Large intestine (tissue), 3 donors: Measurements from ENCODE around the gene EEFSEC. TPM values are rescaled to one million over a fixed set of nuclear protein-coding genes. Genes with fewer than 3 reads are reported as not detected.
A peak's percentile ranks its signal among the peaks of the same experiment; 100 is the strongest.

Experiments
- DNase-seq, 2 donors: peaks; one replicate each; pipeline versions ENCODE4 v3.0.0 to v3.0.0-alpha.2; 2013
- H3K27ac ChIP-seq: one replicate; pipeline ENCODE4 v1.5.1; 2013; ENCODE audit warnings: low read length
- H3K27me3 ChIP-seq: 2 replicates; pipeline ENCODE4 v1.6.1; 2013; ENCODE audit warnings: low read length; ENCODE audit not compliant: control insufficient read depth, insufficient read depth
- H3K36me3 ChIP-seq: 2 replicates; pipeline ENCODE4 v1.6.1; 2013; ENCODE audit warnings: low read length; ENCODE audit not compliant: control insufficient read depth, insufficient read depth
- H3K4me1 ChIP-seq: one replicate; pipeline ENCODE4 v1.6.1; 2013; ENCODE audit warnings: low read length; ENCODE audit not compliant: control insufficient read depth, insufficient read depth
- H3K4me3 ChIP-seq: one replicate; pipeline ENCODE4 v1.5.1; 2013; ENCODE audit warnings: low read length
- H3K9me3 ChIP-seq: one replicate; pipeline ENCODE4 v1.6.1; 2013; ENCODE audit warnings: mild to moderate bottlenecking, low read depth, low read length, moderate library complexity; ENCODE audit not compliant: control insufficient read depth
- WGBS: methylation state at CpG from one replicate; pipeline ENCODE4 v1.1.5; 2013; ENCODE audit warnings: low lambda C conversion rate; ENCODE audit not compliant: insufficient coverage; 5-methylcytosine and 5-hydroxymethylcytosine counted together
- polyA plus RNA-seq: library from polyadenylated mRNA; unstranded; fragments of 120-200 nt; gene quantifications from one replicate; pipeline ENCODE4 v1.2.1, GENCODE V29; 2013

Gene EEFSEC
- polyA plus RNA-seq, 1 donor: 23.9 TPM

- Histone ChIP-seq H3K9me3 (no peaks in the 10 kb centered on the region), H3K36me3 (no peaks in the 10 kb centered on the region), H3K27ac (no peak overlapping the region), H3K4me3 (no peak overlapping the region), H3K4me1 (peaks cover 14% of the 10 kb centered on the region), H3K27me3 (peaks cover 8% of the 10 kb centered on the region)
- WGBS: no CpG with 5 or more reads among the region's 7 CpGs
- no peak for DNase-seq
Observed at GRCh38 chr3:128423525-128424147, 270.4 kb downstream of the EEFSEC start.

GRCh38 chr3:128424508-128425069 lies 271.3 kb downstream of the EEFSEC start:
- no peaks in the 10 kb centered on the region for H3K36me3 ChIP-seq
- H3K9me3 ChIP-seq: no peaks in the 10 kb centered on the region
- H3K4me3 ChIP-seq: no peak overlapping the region
- H3K27me3 ChIP-seq: peaks cover 10% of the 10 kb centered on the region
- peaks cover 14% of the 10 kb centered on the region for H3K4me1 ChIP-seq
- DNase-seq: no peak
- no CpG with 5 or more reads among the region's 14 CpGs for WGBS
- no peak overlapping the region for H3K27ac ChIP-seq

GRCh38 chr3:128425142-128425845 lies 272.0 kb downstream of the EEFSEC start:
- no CpG with 5 or more reads among the region's 23 CpGs for WGBS
- peaks cover 14% of the 10 kb centered on the region for H3K4me1 ChIP-seq
- H3K9me3 ChIP-seq: no peaks in the 10 kb centered on the region
- H3K27ac ChIP-seq: no peak overlapping the region
- no peak overlapping the region for H3K4me3 ChIP-seq
- no peaks in the 10 kb centered on the region for H3K36me3 ChIP-seq
- DNase-seq: no peak
- peaks cover 17% of the 10 kb centered on the region for H3K27me3 ChIP-seq

GRCh38 chr3:128425846-128426127 lies 272.5 kb downstream of the EEFSEC start:
- no peak overlapping the region for H3K4me3 ChIP-seq
- peaks cover 22% of the 10 kb centered on the region for H3K27me3 ChIP-seq
- DNase-seq: no peak
- peaks cover 14% of the 10 kb centered on the region for H3K4me1 ChIP-seq
- WGBS: no CpG with 5 or more reads among the region's 8 CpGs
- no peaks in the 10 kb centered on the region for H3K9me3 ChIP-seq
- no peak overlapping the region for H3K27ac ChIP-seq
- no peaks in the 10 kb centered on the region for H3K36me3 ChIP-seq

- Histone ChIP-seq H3K27me3 (peaks cover 26% of the 10 kb centered on the region), H3K4me1 (peaks cover 9% of the 10 kb centered on the region), H3K4me3 (no peak overlapping the region), H3K27ac (no peak overlapping the region), H3K9me3 (no peaks in the 10 kb centered on the region), H3K36me3 (no peaks in the 10 kb centered on the region)
- peak; percentile 66 to 84 for DNase-seq
- no CpG with 5 or more reads among the region's 66 CpGs for WGBS
Observed at GRCh38 chr3:128426128-128426921, 273.0 kb downstream of the EEFSEC start.

GRCh38 chr3:128427175-128427857 lies 274.0 kb downstream of the EEFSEC start:
- Histone ChIP-seq H3K9me3 (no peaks in the 10 kb centered on the region), H3K4me3 (no peak overlapping the region), H3K36me3 (no peaks in the 10 kb centered on the region), H3K4me1 (peaks cover 7% of the 10 kb centered on the region), H3K27ac (no peak overlapping the region), H3K27me3 (peaks cover 36% of the 10 kb centered on the region)
- no peak for DNase-seq
- no CpG with 5 or more reads among the region's 15 CpGs for WGBS

GRCh38 chr3:128427872-128428822 lies 274.9 kb downstream of the EEFSEC start:
- H3K9me3 ChIP-seq: no peaks in the 10 kb centered on the region
- WGBS: 100% methylated on average over 2 of the region's 19 CpGs
- no peak for DNase-seq
- H3K4me3 ChIP-seq: no peak overlapping the region
- peaks cover 9% of the 10 kb centered on the region for H3K4me1 ChIP-seq
- no peak overlapping the region for H3K27ac ChIP-seq
- H3K27me3 ChIP-seq: peaks cover 44% of the 10 kb centered on the region
- no peaks in the 10 kb centered on the region for H3K36me3 ChIP-seq

- peaks cover 9% of the 10 kb centered on the region for H3K4me1 ChIP-seq
- no peaks in the 10 kb centered on the region for H3K36me3 ChIP-seq
- no CpG with 5 or more reads among the region's 15 CpGs for WGBS
- peaks cover 55% of the 10 kb centered on the region for H3K27me3 ChIP-seq
- no peak overlapping the region for H3K27ac ChIP-seq
- H3K4me3 ChIP-seq: no peak overlapping the region
- no peak for DNase-seq
- H3K9me3 ChIP-seq: no peaks in the 10 kb centered on the region
Observed at GRCh38 chr3:128429275-128429674, 276.0 kb downstream of the EEFSEC start.

- Histone ChIP-seq H3K27me3 (peaks cover 60% of the 10 kb centered on the region), H3K4me1 (peaks cover 9% of the 10 kb centered on the region), H3K27ac (no peak overlapping the region), H3K36me3 (no peaks in the 10 kb centered on the region), H3K9me3 (no peaks in the 10 kb centered on the region), H3K4me3 (no peak overlapping the region)
- no peak for DNase-seq
- WGBS: no CpG with 5 or more reads among the region's 8 CpGs
Observed at GRCh38 chr3:128429751-128430150, 276.5 kb downstream of the EEFSEC start.
